Astrocyte (in vitro differentiated cells and primary cell): Measurements from ENCODE around the gene STK17A. TPM values are rescaled to one million over a fixed set of nuclear protein-coding genes. Genes with fewer than 3 reads are reported as not detected.
"Not testable (repeated sequence)": the region's sequence is repeated elsewhere in the genome, so short reads cannot be mapped to it uniquely, and the experiment has no call there.

Source experiments
- DNase-seq: peaks from one replicate; pipeline ENCODE4 v3.0.0-alpha.2; 2010; ENCODE audit warnings: low read depth
- FAIRE-seq: peaks from 2 replicates; lab custom pipeline; 2011; peaks lifted over from hg19 to GRCh38; lab: Jason Lieb, UNC
- H2AFZ ChIP-seq: 2 replicates; pipeline ENCODE4 v1.6.0; 2012; ENCODE audit warnings: low read depth, low read length, inconsistent platforms
- H3K27ac ChIP-seq: 2 replicates; pipeline ENCODE4 v1.5.1; 2011; ENCODE audit warnings: low read depth, low read length, inconsistent platforms
- H3K27me3 ChIP-seq: 2 replicates; pipeline ENCODE4 v1.6.0; 2011; ENCODE audit warnings: low read length, inconsistent platforms; ENCODE audit not compliant: insufficient read depth
- H3K36me3 ChIP-seq: 2 replicates; pipeline ENCODE4 v1.5.1; 2011; ENCODE audit warnings: low read length, inconsistent platforms; ENCODE audit not compliant: insufficient read depth
- H3K4me1 ChIP-seq: 2 replicates; pipeline ENCODE4 v1.5.1; 2011; ENCODE audit warnings: low read length, inconsistent platforms; ENCODE audit not compliant: insufficient read depth
- H3K4me2 ChIP-seq: 2 replicates; pipeline ENCODE4 v1.6.0; 2012; ENCODE audit warnings: low read length, inconsistent platforms
- H3K4me3 ChIP-seq: 2 replicates; pipeline ENCODE4 v1.5.1; 2011; ENCODE audit warnings: low read depth, mild to moderate bottlenecking, low read length, inconsistent platforms; ENCODE audit not compliant: insufficient read depth
- H3K79me2 ChIP-seq: 2 replicates; pipeline ENCODE4 v1.6.0; 2012; ENCODE audit warnings: mild to moderate bottlenecking, low read length, inconsistent platforms; ENCODE audit not compliant: insufficient read depth
- H3K9ac ChIP-seq: 2 replicates; pipeline ENCODE4 v1.6.0; 2012; ENCODE audit warnings: mild to moderate bottlenecking, low read length, inconsistent platforms
- H3K9me3 ChIP-seq: 2 replicates; pipeline ENCODE4 v1.5.1; 2012; ENCODE audit warnings: low read depth, mild to moderate bottlenecking, low read length, inconsistent platforms; ENCODE audit not compliant: insufficient read depth
- H4K20me1 ChIP-seq: 2 replicates; pipeline ENCODE4 v1.6.0; 2012; ENCODE audit warnings: low read length, inconsistent platforms; ENCODE audit not compliant: insufficient read depth
- H3K27ac Mint-ChIP-seq: one replicate; pipeline ENCODE4 v1.8.0; 2021; ENCODE audit warnings: mild to moderate bottlenecking, mixed read lengths; ENCODE audit not compliant: unreplicated experiment
- H3K27me3 Mint-ChIP-seq: one replicate; pipeline ENCODE4 v1.8.0; 2021; ENCODE audit warnings: low read depth, mixed read lengths; ENCODE audit not compliant: unreplicated experiment
- H3K36me3 Mint-ChIP-seq: one replicate; pipeline ENCODE4 v1.8.0; 2021; ENCODE audit warnings: low read depth, mixed read lengths; ENCODE audit not compliant: unreplicated experiment
- H3K4me1 Mint-ChIP-seq: one replicate; pipeline ENCODE4 v1.8.0; 2021; ENCODE audit warnings: low read depth, mixed read lengths; ENCODE audit not compliant: unreplicated experiment
- H3K4me3 Mint-ChIP-seq: one replicate; pipeline ENCODE4 v1.8.0; 2021; ENCODE audit warnings: mild to moderate bottlenecking, moderate library complexity, mixed read lengths; ENCODE audit not compliant: unreplicated experiment
- H3K9me3 Mint-ChIP-seq: one replicate; pipeline ENCODE4 v1.8.0; 2021; ENCODE audit warnings: mild to moderate bottlenecking, mixed read lengths; ENCODE audit not compliant: unreplicated experiment
- CTCF ChIP-seq: IDR thresholded peaks from 2 replicates; pipeline ENCODE4 v1.5.1; 2011; ENCODE audit warnings: low read depth, mild to moderate bottlenecking, inconsistent platforms, low read length, moderate library complexity; ENCODE audit not compliant: insufficient read depth
- EZH2 ChIP-seq: IDR thresholded peaks from 2 replicates; pipeline ENCODE4 v1.6.1; 2012; ENCODE audit warnings: mild to moderate bottlenecking, low read length, inconsistent platforms; ENCODE audit not compliant: insufficient read depth
- total RNA-seq: library from RNA; stranded (reverse); gene quantifications from 2 replicates; pipeline ENCODE4 v1.2.1, GENCODE V29; 2021

Gene STK17A
- total RNA-seq, 1 donor from 2014 or later = 38.4 TPM

GRCh38 chr7:43625980-43626379 lies 43.1 kb downstream of the STK17A start:
- H3K27me3 Mint-ChIP-seq = no peaks in the 10 kb centered on the region
- H3K27me3 ChIP-seq = no peaks in the 10 kb centered on the region
- H3K79me2 ChIP-seq = peaks cover 73% of the 10 kb centered on the region
- DNase-seq = no peak
- H3K9me3 Mint-ChIP-seq = no peaks in the 10 kb centered on the region
- TF ChIP-seq CTCF (no peak), EZH2 (no peak)
- H3K36me3 ChIP-seq = peaks cover 45% of the 10 kb centered on the region
- no peak overlapping the region for H3K4me2 ChIP-seq
- H3K4me3 ChIP-seq = no peak overlapping the region
- H2AFZ ChIP-seq = no peak overlapping the region
- no peak overlapping the region for H3K4me3 Mint-ChIP-seq
- H3K27ac Mint-ChIP-seq = no peak overlapping the region
- no peak overlapping the region for H3K9ac ChIP-seq
- H3K36me3 Mint-ChIP-seq = peaks cover 16% of the 10 kb centered on the region
- H3K4me1 Mint-ChIP-seq = peaks cover 12% of the 10 kb centered on the region
- no peak overlapping the region for H3K27ac ChIP-seq
- H4K20me1 ChIP-seq = peaks cover 30% of the 10 kb centered on the region
- H3K4me1 ChIP-seq = peaks cover 3% of the 10 kb centered on the region
- FAIRE-seq = no peak
- no peaks in the 10 kb centered on the region for H3K9me3 ChIP-seq

DNA sequence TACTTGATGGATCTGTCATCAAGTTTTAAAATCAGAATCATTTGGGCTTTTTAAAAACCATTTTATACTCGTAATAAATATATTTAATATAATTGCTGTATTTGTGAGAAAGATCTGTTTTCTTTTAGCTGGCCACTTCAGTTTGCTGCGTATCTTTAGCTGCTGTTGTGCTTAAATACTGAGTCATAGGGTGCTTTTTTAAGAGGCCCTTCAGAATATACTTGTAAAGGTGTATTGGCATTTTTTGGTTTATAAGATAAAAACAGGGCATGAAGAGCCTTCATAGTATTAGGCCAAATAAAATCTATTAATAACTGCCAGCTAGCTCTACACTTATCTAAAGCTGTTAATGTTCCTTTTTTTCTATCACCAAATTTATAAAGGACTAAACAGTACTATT lies 43.8 kb downstream of the STK17A start:
- Histone ChIP-seq H4K20me1 (peaks cover 30% of the 10 kb centered on the region), H3K79me2 (peaks cover 66% of the 10 kb centered on the region), H3K4me1 (no peaks in the 10 kb centered on the region), H3K9me3 (no peaks in the 10 kb centered on the region), H3K4me2 (no peak overlapping the region), H3K27ac (no peak overlapping the region), H3K9ac (no peak overlapping the region), H3K27me3 (no peaks in the 10 kb centered on the region), H3K36me3 (peaks cover 45% of the 10 kb centered on the region), H2AFZ (no peak overlapping the region), H3K4me3 (no peak overlapping the region)
- no peak for DNase-seq
- no peak for FAIRE-seq
- Mint-ChIP-seq H3K9me3 (no peaks in the 10 kb centered on the region), H3K4me1 (peaks cover 7% of the 10 kb centered on the region), H3K4me3 (no peak overlapping the region), H3K36me3 (peaks cover 12% of the 10 kb centered on the region), H3K27ac (no peak overlapping the region), H3K27me3 (no peaks in the 10 kb centered on the region)
- no peak for TF ChIP-seq EZH2
- TF ChIP-seq CTCF = no peak

DNA sequence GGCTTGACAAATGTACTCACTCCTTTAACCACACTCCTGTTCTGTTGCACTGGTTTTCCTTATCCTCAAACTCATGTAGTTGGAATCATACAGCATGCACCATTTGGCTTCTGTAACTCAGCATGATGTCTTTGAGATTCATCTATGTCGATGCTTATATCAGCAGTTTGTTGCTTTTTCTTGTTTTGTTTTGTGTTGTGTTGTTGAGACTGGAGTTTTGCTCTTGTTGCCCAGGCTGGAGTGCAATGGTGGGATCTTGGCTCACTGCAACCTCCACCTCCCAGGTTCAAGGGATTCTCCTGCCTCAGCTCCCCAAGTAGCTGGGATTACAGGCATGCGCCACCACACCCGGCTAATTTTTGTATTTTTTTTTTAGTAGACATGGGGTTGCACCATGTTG lies 44.9 kb downstream of the STK17A start:
- not testable (repeated sequence) for H3K9me3 ChIP-seq, H3K4me1 ChIP-seq, H3K9ac ChIP-seq, H3K27me3 Mint-ChIP-seq, H3K4me1 Mint-ChIP-seq, H3K4me2 ChIP-seq, H2AFZ ChIP-seq, H3K27ac Mint-ChIP-seq, FAIRE-seq, H3K27me3 ChIP-seq, H3K9me3 Mint-ChIP-seq, H3K4me3 ChIP-seq, H3K4me3 Mint-ChIP-seq, H3K27ac ChIP-seq, DNase-seq
- H3K36me3 ChIP-seq = peaks cover 55% of the 10 kb centered on the region
- H3K79me2 ChIP-seq = peaks cover 63% of the 10 kb centered on the region
- peaks cover 26% of the 10 kb centered on the region for H4K20me1 ChIP-seq
- H3K36me3 Mint-ChIP-seq = peaks cover 16% of the 10 kb centered on the region
